IMR-90 (cell line): ENCODE results near the gene NPB. TPM values are rescaled to one million over a fixed set of nuclear protein-coding genes. Genes with fewer than 3 reads are reported as not detected.
A peak's percentile ranks its signal among the peaks of the same experiment; 100 is the strongest.

Experiments
- ATAC-seq: fragments of 200-7000 bp; cut with Tn5 transposase; 2 replicates; pipeline ENCODE4 v1.9.1; 2020; ENCODE audit warnings: low read depth, mild to moderate bottlenecking, moderate library complexity
- BruUV-seq: library from RNA; stranded (reverse); fragments of 400-500 nt; replicated peaks from 2 replicates; lab custom pipeline; 2021; lab: Mats Ljungman, UMichigan
- CTCF ChIA-PET: fragments of 300-600 bp; formaldehyde crosslinking; extraction: SDS; loops from one replicate; lab custom pipeline; 2021; ENCODE audit warnings: antibody characterized with exemption; lab: Yijun Ruan, JAX
- POLR2A ChIA-PET: fragments of 300-600 bp; sonication (Branson Sonifier 250); formaldehyde crosslinking; loops from one replicate; lab custom pipeline; 2022; ENCODE audit warnings: antibody characterized with exemption; ENCODE audit not compliant: unreplicated experiment; lab: Charles Lee
- DNase-seq: peaks from one replicate; pipeline ENCODE4 v3.0.0; 2013
- H2AFZ ChIP-seq: replicated peaks from 2 replicates; pipeline ENCODE3; 2013; ENCODE audit warnings: low read length, mild to moderate bottlenecking; ENCODE audit not compliant: poor library complexity
- H2AK5ac ChIP-seq: 2 replicates; pipeline ENCODE4 v1.6.1; 2013; ENCODE audit warnings: low read depth, low read length, inconsistent platforms
- H2AK9ac ChIP-seq: replicated peaks from 2 replicates; pipeline ENCODE3; 2013; ENCODE audit warnings: mild to moderate bottlenecking, low read depth, low read length, moderate library complexity; ENCODE audit not compliant: poor library complexity
- H2BK120ac ChIP-seq: 2 replicates; pipeline ENCODE4 v1.6.1; 2013; ENCODE audit warnings: low read depth, low read length, inconsistent platforms
- H2BK15ac ChIP-seq: 3 replicates; pipeline ENCODE4 v1.6.1; 2013; ENCODE audit warnings: low read depth, low read length, inconsistent platforms
- H2BK20ac ChIP-seq: 2 replicates; pipeline ENCODE4 v1.6.1; 2013; ENCODE audit warnings: low read depth, mild to moderate bottlenecking, inconsistent platforms, low read length, moderate library complexity
- H2BK5ac ChIP-seq: 2 replicates; pipeline ENCODE4 v1.6.1; 2013; ENCODE audit warnings: mild to moderate bottlenecking, low read depth, low read length, inconsistent platforms; ENCODE audit not compliant: poor library complexity, severe bottlenecking
- H3K14ac ChIP-seq: replicated peaks from 2 replicates; pipeline ENCODE4 v1.6.1; 2013; ENCODE audit warnings: low read depth, low read length, inconsistent platforms
- H3K18ac ChIP-seq: 2 replicates; pipeline ENCODE4 v1.6.1; 2013; ENCODE audit warnings: low read depth, low read length, control low read depth
- H3K23ac ChIP-seq: 2 replicates; pipeline ENCODE4 v1.6.1; 2013; ENCODE audit warnings: low read depth, low read length, inconsistent platforms
- H3K27ac ChIP-seq: 2 replicates; pipeline ENCODE4 v1.5.1; 2013; ENCODE audit warnings: mild to moderate bottlenecking, control low read depth, low read length; ENCODE audit not compliant: insufficient read depth
- H3K27me3 ChIP-seq: 2 replicates; pipeline ENCODE4 v1.6.1; 2013; ENCODE audit warnings: low read length; ENCODE audit not compliant: control insufficient read depth, insufficient read depth
- H3K36me3 ChIP-seq: 2 replicates; pipeline ENCODE4 v1.6.1; 2013; ENCODE audit warnings: low read length, mixed read lengths; ENCODE audit not compliant: control insufficient read depth, insufficient read depth
- H3K4ac ChIP-seq: 2 replicates; pipeline ENCODE4 v1.6.1; 2013; ENCODE audit warnings: low read depth, low read length, inconsistent platforms
- H3K4me1 ChIP-seq: 2 replicates; pipeline ENCODE4 v1.6.1; 2013; ENCODE audit warnings: low read length, mixed read lengths; ENCODE audit not compliant: control insufficient read depth, insufficient read depth
- H3K4me2 ChIP-seq: 2 replicates; pipeline ENCODE4 v1.6.1; 2013; ENCODE audit warnings: low read depth, mild to moderate bottlenecking, control low read depth, low read length, moderate library complexity
- H3K4me3 ChIP-seq: 2 replicates; pipeline ENCODE4 v1.5.1; 2013; ENCODE audit warnings: low read depth, mild to moderate bottlenecking, control low read depth, low read length, moderate library complexity; ENCODE audit not compliant: insufficient read depth
- H3K56ac ChIP-seq: 2 replicates; pipeline ENCODE4 v1.6.1; 2013; ENCODE audit warnings: low read length, inconsistent platforms; ENCODE audit not compliant: insufficient read depth; ENCODE audit errors: extremely low read depth
- H3K79me1 ChIP-seq, 2 experiments: 2 replicates each; pipeline ENCODE4 v1.6.1; 2013; ENCODE audit warnings: low read length in 2 of 2, inconsistent platforms in 1 of 2, low read depth in 1 of 2
- H3K9ac ChIP-seq: 2 replicates; pipeline ENCODE4 v1.6.1; 2013; ENCODE audit warnings: low read depth, low read length, control low read depth
- H3K9me1 ChIP-seq: 2 replicates; pipeline ENCODE4 v1.6.1; 2013; ENCODE audit warnings: low read length, inconsistent platforms; ENCODE audit not compliant: insufficient read depth
- H3K9me3 ChIP-seq: 2 replicates; pipeline ENCODE4 v1.6.1; 2013; ENCODE audit warnings: low read length; ENCODE audit not compliant: control insufficient read depth, insufficient read depth
- H4K20me1 ChIP-seq: 2 replicates; pipeline ENCODE4 v1.6.1; 2013; ENCODE audit warnings: low read length, inconsistent platforms; ENCODE audit not compliant: insufficient read depth
- H4K5ac ChIP-seq: 2 replicates; pipeline ENCODE4 v1.6.1; 2013; ENCODE audit warnings: mild to moderate bottlenecking, low read depth, low read length, control low read depth
- H4K8ac ChIP-seq, 2 experiments: 2 replicates each; pipeline ENCODE4 v1.6.1; 2013; ENCODE audit warnings: low read depth in 2 of 2, low read length in 2 of 2, control low read depth in 1 of 2, inconsistent platforms in 1 of 2
- H4K91ac ChIP-seq: 2 replicates; pipeline ENCODE4 v1.6.1; 2013; ENCODE audit warnings: low read depth, low read length, inconsistent platforms; ENCODE audit not compliant: insufficient read depth
- CHD1 ChIP-seq: IDR thresholded peaks from 2 replicates; pipeline ENCODE4 v1.6.1; 2012; ENCODE audit warnings: low read depth, low read length, improper control_type of control experiment
- MAZ ChIP-seq: IDR thresholded peaks from 2 replicates; pipeline ENCODE4 v1.6.1; 2012; ENCODE audit warnings: low read depth, mild to moderate bottlenecking, low read length, improper control_type of control experiment, moderate library complexity, borderline replicate concordance
- NFE2L2 ChIP-seq: fragments of 150-350 bp; IDR thresholded peaks from 2 replicates; pipeline ENCODE4 v1.6.1; 2016; ENCODE audit warnings: low read depth, mild to moderate bottlenecking, low read length
- SMC3 ChIP-seq: fragments of 150-350 bp; IDR thresholded peaks from 2 replicates; pipeline ENCODE4 v1.6.1; 2016; ENCODE audit warnings: low read depth, mild to moderate bottlenecking, antibody characterized with exemption, low read length, moderate library complexity
- whole genome bisulfite sequencing, 2 experiments: methylation state at CpG; one replicate each; pipeline versions ENCODE4 v1.1.5 to v1.1.7; 2013; ENCODE audit warnings: missing lambda C conversion rate in 2 of 2; ENCODE audit not compliant: insufficient read length in 1 of 2; ENCODE audit errors: extremely low coverage in 2 of 2; 5-methylcytosine and 5-hydroxymethylcytosine counted together
- dilution Hi-C: fragments of 300-500 bp; cut with HindIII; formaldehyde crosslinking; loops from one replicate; pipeline ENCODE4 v1.14.3; 2018; ENCODE audit warnings: low sequenced_read_pairs; ENCODE audit not compliant: unreplicated experiment
- in situ Hi-C: fragments of 300-500 bp; cut with MboI; formaldehyde crosslinking; loops from 3 replicates; pipeline ENCODE4 v1.14.3; 2019; ENCODE audit warnings: low sequenced_read_pairs, inconsistent platforms, mixed read lengths
- intact Hi-C: fragments of 100-400 bp; cut with micrococcal nuclease; formaldehyde crosslinking; loops from 2 replicates; pipeline ENCODE4 v1.10.0; 2022
- polyA plus RNA-seq, 3 experiments: library from polyadenylated mRNA; depleted of rRNA; stranded (reverse); fragments of >200 nt; gene quantifications; 2 replicates each; pipeline ENCODE4 v1.2.3, GENCODE V29; 2012; ENCODE audit warnings: low replicate concordance in 1 of 3
- total RNA-seq: library from RNA; depleted of rRNA; stranded (reverse); fragments of >200 nt; gene quantifications from 2 replicates; pipeline ENCODE4 v1.2.3, GENCODE V29; 2012
- TF ChIP-seq, protein P1 (sequence below): conservative IDR thresholded peaks from 2 replicates; pipeline ENCODE4 v1.5.1; 2012; ENCODE audit warnings: mild to moderate bottlenecking, low read depth, low read length, improper control_type of control experiment
- TF ChIP-seq, protein P2 (sequence below): fragments of 150-350 bp; IDR thresholded peaks from 2 replicates; pipeline ENCODE4 v1.6.1; 2016; ENCODE audit warnings: low read depth, mild to moderate bottlenecking, low read length, moderate library complexity, borderline replicate concordance

The NPB gene
- total and polyA plus RNA-seq, 2 of the 4 experiments (the other 2 are of a cell fraction): 0.51 TPM; not detected in 1

DNA sequence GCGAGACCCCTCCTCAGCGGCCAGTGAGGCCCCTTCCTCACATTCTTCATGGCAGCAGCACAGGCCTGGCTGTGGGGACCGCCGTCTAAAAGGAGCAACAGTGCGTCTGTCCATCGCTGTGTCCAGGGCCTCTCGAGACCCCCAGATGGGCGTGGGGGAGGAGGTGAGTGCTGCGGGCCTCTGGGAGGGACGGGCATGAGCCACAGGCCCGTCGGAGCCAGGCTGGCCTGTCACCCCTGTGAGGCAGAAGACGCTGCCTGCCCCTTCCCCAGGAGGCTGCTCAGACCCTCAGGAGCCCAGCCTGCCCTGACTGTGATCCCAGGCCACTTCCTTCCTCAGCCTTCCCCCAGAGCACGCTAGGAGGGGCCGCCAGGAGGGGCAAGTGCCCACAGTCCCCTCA is 37.2 kb downstream of the NPB start:
- H3K9me1 ChIP-seq: peaks cover 2% of the 10 kb centered on the region
- TF ChIP-seq CHD1 (no peak), NFE2L2 (no peak), MAZ (no peak), SMC3 (no peak)
- TF ChIP-seq, protein P1, sequence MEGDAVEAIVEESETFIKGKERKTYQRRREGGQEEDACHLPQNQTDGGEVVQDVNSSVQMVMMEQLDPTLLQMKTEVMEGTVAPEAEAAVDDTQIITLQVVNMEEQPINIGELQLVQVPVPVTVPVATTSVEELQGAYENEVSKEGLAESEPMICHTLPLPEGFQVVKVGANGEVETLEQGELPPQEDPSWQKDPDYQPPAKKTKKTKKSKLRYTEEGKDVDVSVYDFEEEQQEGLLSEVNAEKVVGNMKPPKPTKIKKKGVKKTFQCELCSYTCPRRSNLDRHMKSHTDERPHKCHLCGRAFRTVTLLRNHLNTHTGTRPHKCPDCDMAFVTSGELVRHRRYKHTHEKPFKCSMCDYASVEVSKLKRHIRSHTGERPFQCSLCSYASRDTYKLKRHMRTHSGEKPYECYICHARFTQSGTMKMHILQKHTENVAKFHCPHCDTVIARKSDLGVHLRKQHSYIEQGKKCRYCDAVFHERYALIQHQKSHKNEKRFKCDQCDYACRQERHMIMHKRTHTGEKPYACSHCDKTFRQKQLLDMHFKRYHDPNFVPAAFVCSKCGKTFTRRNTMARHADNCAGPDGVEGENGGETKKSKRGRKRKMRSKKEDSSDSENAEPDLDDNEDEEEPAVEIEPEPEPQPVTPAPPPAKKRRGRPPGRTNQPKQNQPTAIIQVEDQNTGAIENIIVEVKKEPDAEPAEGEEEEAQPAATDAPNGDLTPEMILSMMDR: no peak
- TF ChIP-seq, protein P2, sequence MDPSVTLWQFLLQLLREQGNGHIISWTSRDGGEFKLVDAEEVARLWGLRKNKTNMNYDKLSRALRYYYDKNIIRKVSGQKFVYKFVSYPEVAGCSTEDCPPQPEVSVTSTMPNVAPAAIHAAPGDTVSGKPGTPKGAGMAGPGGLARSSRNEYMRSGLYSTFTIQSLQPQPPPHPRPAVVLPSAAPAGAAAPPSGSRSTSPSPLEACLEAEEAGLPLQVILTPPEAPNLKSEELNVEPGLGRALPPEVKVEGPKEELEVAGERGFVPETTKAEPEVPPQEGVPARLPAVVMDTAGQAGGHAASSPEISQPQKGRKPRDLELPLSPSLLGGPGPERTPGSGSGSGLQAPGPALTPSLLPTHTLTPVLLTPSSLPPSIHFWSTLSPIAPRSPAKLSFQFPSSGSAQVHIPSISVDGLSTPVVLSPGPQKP: no peak
- no peak overlapping the region for H3K27ac ChIP-seq
- no peak overlapping the region for H3K23ac ChIP-seq
- H3K27me3 ChIP-seq: peaks cover 17% of the 10 kb centered on the region
- peak overlapping the region; percentile 16; the same call in 1 of the 2 replicates for H2AK5ac ChIP-seq
- dilution Hi-C loops: no loop called here
- no peak overlapping the region for H4K8ac ChIP-seq
- WGBS, 2 experiments: 73% methylated on average over 7 of the region's 15 CpGs; no CpG with 5 or more reads in 1 of the 2 experiments
- H3K4me1 ChIP-seq: peaks cover 4% of the 10 kb centered on the region
- H3K9me3 ChIP-seq: no peaks in the 10 kb centered on the region
- intact Hi-C loops: no loop called here
- H2BK15ac ChIP-seq: no peak overlapping the region
- DNase-seq (no peak), ATAC-seq (no peak)
- H2BK5ac ChIP-seq: no peak overlapping the region
- CTCF ChIA-PET: no interaction called here
- no peak overlapping the region for H2BK120ac ChIP-seq
- H3K36me3 ChIP-seq: peaks cover 11% of the 10 kb centered on the region; the same call in 1 of the 2 replicates
- H3K14ac ChIP-seq: no peak overlapping the region
- H4K20me1 ChIP-seq: no peaks in the 10 kb centered on the region; the same call in 1 of the 2 replicates
- no peak overlapping the region for H4K91ac ChIP-seq
- POLR2A ChIA-PET: no interaction called here
- H4K5ac ChIP-seq: no peak overlapping the region
- H3K4me2 ChIP-seq: no peak overlapping the region
- H3K9ac ChIP-seq: no peak overlapping the region
- H3K4ac ChIP-seq: no peak overlapping the region
- H2AK9ac ChIP-seq: peak overlapping the region; percentile 65
- no peak overlapping the region for H2AFZ ChIP-seq
- H2BK20ac ChIP-seq: no peak overlapping the region
- H3K56ac ChIP-seq: no peak overlapping the region
- H3K79me1 ChIP-seq: peaks cover 9 to 28% of the 10 kb centered on the region in 2 experiments
- no peak overlapping the region for H3K18ac ChIP-seq
- no TSS peak for BruUV-seq
- in situ Hi-C loops: no loop called here
- H3K4me3 ChIP-seq: no peak overlapping the region
